Measurements from ENCODE around the gene ADAMTS8.

The ADAMTS8 gene

GRCh38 chr11:130471731-130472433, 43.5 kb upstream of the ADAMTS8 start:
- Histone ChIP-seq H3K36me3 (ENCODE audit: control insufficient read depth, insufficient read depth, low read length) (no peaks in the 10 kb centered on the region), H3K4me1 (ENCODE audit: control insufficient read depth, insufficient read depth, low read length) (no peaks in the 10 kb centered on the region), H3K27ac (ENCODE audit: low read depth, low read length) (no peak overlapping the region), H3K27me3 (ENCODE audit: control insufficient read depth, insufficient read depth, low read length) (no peaks in the 10 kb centered on the region), H3K4me3 (ENCODE audit: low read depth, low read length) (no peak overlapping the region), H3K9ac (ENCODE audit: low read depth, low read length) (no peak overlapping the region), H3K9me3 (ENCODE audit: control insufficient read depth, insufficient read depth, low read length) (no peaks in the 10 kb centered on the region)

- H3K36me3 ChIP-seq (ENCODE audit: control insufficient read depth, insufficient read depth, low read length), result no peaks in the 10 kb centered on the region
- H3K9ac ChIP-seq (ENCODE audit: low read depth, low read length), result no peak overlapping the region
- H3K27me3 ChIP-seq (ENCODE audit: control insufficient read depth, insufficient read depth, low read length), result no peaks in the 10 kb centered on the region
- no peaks in the 10 kb centered on the region for H3K4me1 ChIP-seq (ENCODE audit: control insufficient read depth, insufficient read depth, low read length)
- no peaks in the 10 kb centered on the region for H3K9me3 ChIP-seq (ENCODE audit: control insufficient read depth, insufficient read depth, low read length)
- H3K4me3 ChIP-seq (ENCODE audit: low read depth, low read length), result no peak overlapping the region
- H3K27ac ChIP-seq (ENCODE audit: low read depth, low read length), result no peak overlapping the region
Measured at GRCh38 chr11:130470832-130471706, 42.7 kb upstream of the ADAMTS8 start.

GRCh38 chr11:130469181-130469580, 40.8 kb upstream of the ADAMTS8 start:
- H3K4me3 ChIP-seq (ENCODE audit: low read depth, low read length), result no peak overlapping the region
- no peaks in the 10 kb centered on the region for H3K4me1 ChIP-seq (ENCODE audit: control insufficient read depth, insufficient read depth, low read length)
- no peaks in the 10 kb centered on the region for H3K27me3 ChIP-seq (ENCODE audit: control insufficient read depth, insufficient read depth, low read length)
- H3K9ac ChIP-seq (ENCODE audit: low read depth, low read length), result no peak overlapping the region
- no peak overlapping the region for H3K27ac ChIP-seq (ENCODE audit: low read depth, low read length)
- H3K9me3 ChIP-seq (ENCODE audit: control insufficient read depth, insufficient read depth, low read length), result no peaks in the 10 kb centered on the region
- no peaks in the 10 kb centered on the region for H3K36me3 ChIP-seq (ENCODE audit: control insufficient read depth, insufficient read depth, low read length)

- H3K36me3 ChIP-seq (ENCODE audit: control insufficient read depth, insufficient read depth, low read length), result no peaks in the 10 kb centered on the region
- no peak overlapping the region for H3K4me3 ChIP-seq (ENCODE audit: low read depth, low read length)
- H3K27ac ChIP-seq (ENCODE audit: low read depth, low read length), result no peak overlapping the region
- no peak overlapping the region for H3K9ac ChIP-seq (ENCODE audit: low read depth, low read length)
- H3K27me3 ChIP-seq (ENCODE audit: control insufficient read depth, insufficient read depth, low read length), result no peaks in the 10 kb centered on the region
- H3K4me1 ChIP-seq (ENCODE audit: control insufficient read depth, insufficient read depth, low read length), result no peaks in the 10 kb centered on the region
- no peaks in the 10 kb centered on the region for H3K9me3 ChIP-seq (ENCODE audit: control insufficient read depth, insufficient read depth, low read length)
Measured at GRCh38 chr11:130467116-130467900, 38.9 kb upstream of the ADAMTS8 start.

GRCh38 chr11:130465263-130465662, 36.9 kb upstream of the ADAMTS8 start:
- H3K4me3 ChIP-seq (ENCODE audit: low read depth, low read length), result no peak overlapping the region
- no peak overlapping the region for H3K9ac ChIP-seq (ENCODE audit: low read depth, low read length)
- no peaks in the 10 kb centered on the region for H3K36me3 ChIP-seq (ENCODE audit: control insufficient read depth, insufficient read depth, low read length)
- H3K27ac ChIP-seq (ENCODE audit: low read depth, low read length), result no peak overlapping the region
- H3K4me1 ChIP-seq (ENCODE audit: control insufficient read depth, insufficient read depth, low read length), result no peaks in the 10 kb centered on the region
- no peaks in the 10 kb centered on the region for H3K27me3 ChIP-seq (ENCODE audit: control insufficient read depth, insufficient read depth, low read length)
- no peaks in the 10 kb centered on the region for H3K9me3 ChIP-seq (ENCODE audit: control insufficient read depth, insufficient read depth, low read length)

- no peaks in the 10 kb centered on the region for H3K4me1 ChIP-seq (ENCODE audit: control insufficient read depth, insufficient read depth, low read length)
- no peaks in the 10 kb centered on the region for H3K27me3 ChIP-seq (ENCODE audit: control insufficient read depth, insufficient read depth, low read length)
- no peaks in the 10 kb centered on the region for H3K36me3 ChIP-seq (ENCODE audit: control insufficient read depth, insufficient read depth, low read length)
- no peak overlapping the region for H3K4me3 ChIP-seq (ENCODE audit: low read depth, low read length)
- no peaks in the 10 kb centered on the region for H3K9me3 ChIP-seq (ENCODE audit: control insufficient read depth, insufficient read depth, low read length)
- no peak overlapping the region for H3K27ac ChIP-seq (ENCODE audit: low read depth, low read length)
- no peak overlapping the region for H3K9ac ChIP-seq (ENCODE audit: low read depth, low read length)
Measured at GRCh38 chr11:130464291-130464812, 35.9 kb upstream of the ADAMTS8 start.

- H3K4me1 ChIP-seq (ENCODE audit: control insufficient read depth, insufficient read depth, low read length), result no peaks in the 10 kb centered on the region
- no peak overlapping the region for H3K9ac ChIP-seq (ENCODE audit: low read depth, low read length)
Measured at GRCh38 chr11:130462931-130463330, 34.5 kb upstream of the ADAMTS8 start.

GRCh38 chr11:130462101-130462885, 33.9 kb upstream of the ADAMTS8 start:
- Histone ChIP-seq H3K27ac (ENCODE audit: low read depth, low read length) (no peak overlapping the region), H3K4me3 (ENCODE audit: low read depth, low read length) (no peak overlapping the region)

More at GRCh38 chr11:130462931-130463330, 34.5 kb upstream of the ADAMTS8 start:
- Histone ChIP-seq H3K27ac (ENCODE audit: low read depth, low read length) (no peak overlapping the region), H3K27me3 (ENCODE audit: control insufficient read depth, insufficient read depth, low read length) (no peaks in the 10 kb centered on the region), H3K9me3 (ENCODE audit: control insufficient read depth, insufficient read depth, low read length) (no peaks in the 10 kb centered on the region), H3K36me3 (ENCODE audit: control insufficient read depth, insufficient read depth, low read length) (no peaks in the 10 kb centered on the region), H3K4me3 (ENCODE audit: low read depth, low read length) (no peak overlapping the region)

GRCh38 chr11:130459521-130459920, 31.1 kb upstream of the ADAMTS8 start:
- Histone ChIP-seq H3K27me3 (ENCODE audit: control insufficient read depth, insufficient read depth, low read length) (peaks cover 21% of the 10 kb centered on the region), H3K9ac (ENCODE audit: low read depth, low read length) (no peak overlapping the region), H3K4me1 (ENCODE audit: control insufficient read depth, insufficient read depth, low read length) (no peaks in the 10 kb centered on the region), H3K9me3 (ENCODE audit: control insufficient read depth, insufficient read depth, low read length) (no peaks in the 10 kb centered on the region), H3K4me3 (ENCODE audit: low read depth, low read length) (no peak overlapping the region), H3K27ac (ENCODE audit: low read depth, low read length) (no peak overlapping the region), H3K36me3 (ENCODE audit: control insufficient read depth, insufficient read depth, low read length) (no peaks in the 10 kb centered on the region)

More at GRCh38 chr11:130462101-130462885, 33.9 kb upstream of the ADAMTS8 start:
- no peaks in the 10 kb centered on the region for H3K36me3 ChIP-seq (ENCODE audit: control insufficient read depth, insufficient read depth, low read length)
- no peak overlapping the region for H3K9ac ChIP-seq (ENCODE audit: low read depth, low read length)
- no peaks in the 10 kb centered on the region for H3K9me3 ChIP-seq (ENCODE audit: control insufficient read depth, insufficient read depth, low read length)
- no peaks in the 10 kb centered on the region for H3K27me3 ChIP-seq (ENCODE audit: control insufficient read depth, insufficient read depth, low read length)
- H3K4me1 ChIP-seq (ENCODE audit: control insufficient read depth, insufficient read depth, low read length), result no peaks in the 10 kb centered on the region

- Histone ChIP-seq H3K9me3 (ENCODE audit: control insufficient read depth, insufficient read depth, low read length) (no peaks in the 10 kb centered on the region), H3K27me3 (ENCODE audit: control insufficient read depth, insufficient read depth, low read length) (peaks cover 33% of the 10 kb centered on the region), H3K27ac (ENCODE audit: low read depth, low read length) (no peak overlapping the region), H3K4me3 (ENCODE audit: low read depth, low read length) (no peak overlapping the region), H3K9ac (ENCODE audit: low read depth, low read length) (no peak overlapping the region), H3K36me3 (ENCODE audit: control insufficient read depth, insufficient read depth, low read length) (no peaks in the 10 kb centered on the region), H3K4me1 (ENCODE audit: control insufficient read depth, insufficient read depth, low read length) (no peaks in the 10 kb centered on the region)
Measured at GRCh38 chr11:130458410-130458729, 30.0 kb upstream of the ADAMTS8 start.
